Upper lobe of left lung (tissue), 4 donors: Measurements from ENCODE around the gene NEURL1.

Source experiments
- EP300 ChIP-seq, 4 donors: sonication (generic); formaldehyde crosslinking; IDR thresholded peaks; one replicate each; pipeline ENCODE4 v1.5.1; 2017; ENCODE audit warnings: antibody characterized with exemption in 4 of 4, control low read depth in 2 of 4
- TF ChIP-seq, protein P1 (sequence below), 6 experiments: fragments of 450-650 bp in 4 of 6; fragments of 200-600 bp in 2 of 6; sonication (generic) in 2 of 6; IDR thresholded peaks; one replicate each; pipeline ENCODE4 v1.5.1; 2016 to 2019; ENCODE audit warnings: antibody characterized with exemption in 6 of 6

DNA sequence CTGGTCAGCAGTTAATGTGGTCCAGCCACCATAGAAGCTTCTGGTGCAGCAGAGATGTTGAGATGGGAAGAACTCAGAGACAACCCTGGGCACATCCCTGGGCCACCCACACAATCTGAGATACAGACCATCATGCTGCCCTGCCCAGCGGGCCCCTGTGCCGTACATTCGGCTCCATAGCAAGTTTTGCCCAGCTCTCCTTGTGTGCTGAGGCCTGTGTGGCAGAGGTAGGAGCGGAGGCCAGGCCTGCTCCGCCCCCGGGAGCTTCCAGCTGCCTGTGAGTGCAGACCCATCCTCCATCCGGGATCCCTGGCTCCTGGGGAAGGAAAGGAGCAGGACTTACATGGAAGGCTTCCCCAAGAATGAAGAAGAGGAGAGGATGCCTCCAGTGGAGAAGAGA, 140.3 kb downstream of the NEURL1 start:
- TF ChIP-seq, protein P1, sequence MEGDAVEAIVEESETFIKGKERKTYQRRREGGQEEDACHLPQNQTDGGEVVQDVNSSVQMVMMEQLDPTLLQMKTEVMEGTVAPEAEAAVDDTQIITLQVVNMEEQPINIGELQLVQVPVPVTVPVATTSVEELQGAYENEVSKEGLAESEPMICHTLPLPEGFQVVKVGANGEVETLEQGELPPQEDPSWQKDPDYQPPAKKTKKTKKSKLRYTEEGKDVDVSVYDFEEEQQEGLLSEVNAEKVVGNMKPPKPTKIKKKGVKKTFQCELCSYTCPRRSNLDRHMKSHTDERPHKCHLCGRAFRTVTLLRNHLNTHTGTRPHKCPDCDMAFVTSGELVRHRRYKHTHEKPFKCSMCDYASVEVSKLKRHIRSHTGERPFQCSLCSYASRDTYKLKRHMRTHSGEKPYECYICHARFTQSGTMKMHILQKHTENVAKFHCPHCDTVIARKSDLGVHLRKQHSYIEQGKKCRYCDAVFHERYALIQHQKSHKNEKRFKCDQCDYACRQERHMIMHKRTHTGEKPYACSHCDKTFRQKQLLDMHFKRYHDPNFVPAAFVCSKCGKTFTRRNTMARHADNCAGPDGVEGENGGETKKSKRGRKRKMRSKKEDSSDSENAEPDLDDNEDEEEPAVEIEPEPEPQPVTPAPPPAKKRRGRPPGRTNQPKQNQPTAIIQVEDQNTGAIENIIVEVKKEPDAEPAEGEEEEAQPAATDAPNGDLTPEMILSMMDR (IDR thresholded peaks at IDR 0.05) = no peak
- no peak for TF ChIP-seq EP300 (IDR thresholded peaks at IDR 0.05)
